AG10803 (cell line): ENCODE results near the gene GALNT2.

Experiments used
- DNase-seq: peaks from one replicate; pipeline ENCODE4 v3.0.0; 2010; ENCODE audit warnings: low read depth
- H3K4me3 ChIP-seq: 2 replicates; pipeline ENCODE4 v1.5.1; 2011; ENCODE audit warnings: mild to moderate bottlenecking, low read length, control low read depth
- CTCF ChIP-seq: conservative IDR thresholded peaks from 2 replicates; pipeline ENCODE4 v1.5.1; 2011; ENCODE audit warnings: mild to moderate bottlenecking, low read length, control low read depth, inconsistent platforms

Gene GALNT2

GRCh38 chr1:230322421-230322756, 255.4 kb downstream of the GALNT2 start:
- no peak overlapping the region for H3K4me3 ChIP-seq
- no peak for DNase-seq
- TF ChIP-seq CTCF, result no peak

GRCh38 chr1:230322967-230323547, 256.0 kb downstream of the GALNT2 start:
- no peak for TF ChIP-seq CTCF
- no peak overlapping the region for H3K4me3 ChIP-seq
- no peak for DNase-seq

GRCh38 chr1:230323686-230324085, 256.6 kb downstream of the GALNT2 start:
- no peak overlapping the region for H3K4me3 ChIP-seq
- DNase-seq, result no peak
- TF ChIP-seq CTCF, result no peak

GRCh38 chr1:230326971-230327891, 260.2 kb downstream of the GALNT2 start:
- no peak for TF ChIP-seq CTCF
- H3K4me3 ChIP-seq, result no peak overlapping the region
- no peak for DNase-seq

GRCh38 chr1:230327892-230328284, 260.9 kb downstream of the GALNT2 start:
- no peak for TF ChIP-seq CTCF
- no peak overlapping the region for H3K4me3 ChIP-seq
- no peak for DNase-seq

- TF ChIP-seq CTCF, result no peak
- DNase-seq, result no peak
- no peak overlapping the region for H3K4me3 ChIP-seq
Observed at GRCh38 chr1:230328342-230329015, 261.4 kb downstream of the GALNT2 start.
